Suprapubic skin (tissue), 4 donors: Measurements from ENCODE around the gene CYP4F22. TPM values are rescaled to one million over a fixed set of nuclear protein-coding genes. Genes with fewer than 3 reads are reported as not detected.

ENCODE experiments used
- DNase-seq, 2 donors: peaks; one replicate each; pipeline ENCODE4 v3.0.0-alpha.2; 2019; ENCODE audit warnings: low spot score in 2 of 2
- H3K27ac ChIP-seq: fragments of 200-600 bp; sonication (generic); one replicate; pipeline ENCODE4 v1.5.1; 2019
- H3K27me3 ChIP-seq: fragments of 200-600 bp; sonication (generic); one replicate; pipeline ENCODE4 v1.5.1; 2019
- H3K36me3 ChIP-seq: fragments of 200-600 bp; sonication (generic); one replicate; pipeline ENCODE4 v1.5.1; 2019
- H3K4me1 ChIP-seq: fragments of 200-600 bp; sonication (generic); one replicate; pipeline ENCODE4 v1.5.1; 2019
- H3K4me3 ChIP-seq: fragments of 200-600 bp; sonication (generic); one replicate; pipeline ENCODE4 v1.5.1; 2019; ENCODE audit warnings: mild to moderate bottlenecking
- H3K9me3 ChIP-seq: fragments of 200-600 bp; sonication (generic); one replicate; pipeline ENCODE4 v1.5.1; 2019
- CTCF ChIP-seq, 2 donors: fragments of 200-600 bp in 1 of 2; fragments of 450-650 bp in 1 of 2; sonication (generic) in 1 of 2; IDR thresholded peaks; one replicate each; pipeline ENCODE4 v1.5.1; 2016 to 2019; ENCODE audit warnings: antibody characterized with exemption in 2 of 2, mild to moderate bottlenecking in 1 of 2, moderate library complexity in 1 of 2
- EP300 ChIP-seq: sonication (generic); formaldehyde crosslinking; IDR thresholded peaks from one replicate; pipeline ENCODE4 v1.6.1; 2017; ENCODE audit warnings: antibody characterized with exemption
- POLR2A ChIP-seq, 2 donors: fragments of 450-650 bp; IDR thresholded peaks; one replicate each; pipeline ENCODE4 v1.6.1; 2017; ENCODE audit warnings: antibody characterized with exemption in 2 of 2, mild to moderate bottlenecking in 2 of 2, moderate library complexity in 2 of 2
- POLR2AphosphoS5 ChIP-seq, 3 donors: sonication (generic); formaldehyde crosslinking; IDR thresholded peaks; one replicate each; pipeline ENCODE4 v1.6.1; 2017; ENCODE audit warnings: antibody characterized with exemption in 3 of 3
- WGBS: methylation state at CpG from one replicate; pipeline ENCODE4 v1.1.5; 2018; 5-methylcytosine and 5-hydroxymethylcytosine counted together
- total RNA-seq, 4 donors: library from RNA; depleted of rRNA; stranded (reverse); fragments of >200 nt; gene quantifications; one replicate each; pipeline ENCODE4 v1.1.0, GENCODE V29; 2016

Gene CYP4F22
- total RNA-seq, 4 donors from 2014 or later, result 26.0 to 77.7 (median 55.5) TPM

- H3K4me1 ChIP-seq, result no peaks in the 10 kb centered on the region
- DNase-seq, result no peak
- H3K9me3 ChIP-seq, result no peaks in the 10 kb centered on the region
- no peaks in the 10 kb centered on the region for H3K27me3 ChIP-seq
- no peak overlapping the region for H3K4me3 ChIP-seq
- no peaks in the 10 kb centered on the region for H3K36me3 ChIP-seq
- 87% methylated on average over 4 of the region's 4 CpGs for WGBS
- H3K27ac ChIP-seq, result no peak overlapping the region
- TF ChIP-seq POLR2A (IDR thresholded peaks at IDR 0.05) (no peak), EP300 (no peak), CTCF (IDR thresholded peaks at IDR 0.05) (no peak), POLR2AphosphoS5 (IDR thresholded peaks at IDR 0.05) (no peak)
Measured at GRCh38 chr19:15487038-15487437, 21.3 kb upstream of the CYP4F22 start.

- no peaks in the 10 kb centered on the region for H3K9me3 ChIP-seq
- no peaks in the 10 kb centered on the region for H3K27me3 ChIP-seq
- H3K36me3 ChIP-seq, result no peaks in the 10 kb centered on the region
- no peak overlapping the region for H3K27ac ChIP-seq
- no peaks in the 10 kb centered on the region for H3K4me1 ChIP-seq
- H3K4me3 ChIP-seq, result no peak overlapping the region
- no peak for TF ChIP-seq POLR2AphosphoS5 (IDR thresholded peaks at IDR 0.05)
- no peak for TF ChIP-seq EP300
- no peak for TF ChIP-seq CTCF (IDR thresholded peaks at IDR 0.05)
- no peak for TF ChIP-seq POLR2A (IDR thresholded peaks at IDR 0.05)
- no peak for DNase-seq
- 69% methylated on average over 13 of the region's 13 CpGs for WGBS
Measured at GRCh38 chr19:15488489-15489226, 19.7 kb upstream of the CYP4F22 start.

- Histone ChIP-seq H3K36me3 (no peaks in the 10 kb centered on the region), H3K27ac (no peak overlapping the region), H3K9me3 (no peaks in the 10 kb centered on the region), H3K27me3 (peaks cover 4% of the 10 kb centered on the region), H3K4me3 (no peak overlapping the region), H3K4me1 (no peaks in the 10 kb centered on the region)
- DNase-seq, result no peak
- 77% methylated on average over 1 of the region's 1 CpG for WGBS
- TF ChIP-seq POLR2A (IDR thresholded peaks at IDR 0.05), result no peak
- TF ChIP-seq POLR2AphosphoS5 (IDR thresholded peaks at IDR 0.05), result no peak
- no peak for TF ChIP-seq CTCF (IDR thresholded peaks at IDR 0.05)
- no peak for TF ChIP-seq EP300
Measured at GRCh38 chr19:15495151-15495550, 13.2 kb upstream of the CYP4F22 start.

GRCh38 chr19:15498156-15498858 is 10.0 kb upstream of the CYP4F22 start:
- DNase-seq, result no peak

More at GRCh38 chr19:15498156-15498858, 10.0 kb upstream of the CYP4F22 start:
- Histone ChIP-seq H3K36me3 (no peaks in the 10 kb centered on the region), H3K4me1 (no peaks in the 10 kb centered on the region), H3K27ac (no peak overlapping the region), H3K27me3 (peaks cover 10% of the 10 kb centered on the region), H3K4me3 (no peak overlapping the region), H3K9me3 (no peaks in the 10 kb centered on the region)
- WGBS, result 78% methylated on average over 10 of the region's 10 CpGs
- TF ChIP-seq POLR2AphosphoS5 (IDR thresholded peaks at IDR 0.05), result no peak
- no peak for TF ChIP-seq EP300
- no peak for TF ChIP-seq CTCF (IDR thresholded peaks at IDR 0.05)
- no peak for TF ChIP-seq POLR2A (IDR thresholded peaks at IDR 0.05)
